ENCODE results near the gene SOBP.
A peak's percentile ranks its signal among the peaks of the same experiment; 100 is the strongest.

SOBP gene

DNA sequence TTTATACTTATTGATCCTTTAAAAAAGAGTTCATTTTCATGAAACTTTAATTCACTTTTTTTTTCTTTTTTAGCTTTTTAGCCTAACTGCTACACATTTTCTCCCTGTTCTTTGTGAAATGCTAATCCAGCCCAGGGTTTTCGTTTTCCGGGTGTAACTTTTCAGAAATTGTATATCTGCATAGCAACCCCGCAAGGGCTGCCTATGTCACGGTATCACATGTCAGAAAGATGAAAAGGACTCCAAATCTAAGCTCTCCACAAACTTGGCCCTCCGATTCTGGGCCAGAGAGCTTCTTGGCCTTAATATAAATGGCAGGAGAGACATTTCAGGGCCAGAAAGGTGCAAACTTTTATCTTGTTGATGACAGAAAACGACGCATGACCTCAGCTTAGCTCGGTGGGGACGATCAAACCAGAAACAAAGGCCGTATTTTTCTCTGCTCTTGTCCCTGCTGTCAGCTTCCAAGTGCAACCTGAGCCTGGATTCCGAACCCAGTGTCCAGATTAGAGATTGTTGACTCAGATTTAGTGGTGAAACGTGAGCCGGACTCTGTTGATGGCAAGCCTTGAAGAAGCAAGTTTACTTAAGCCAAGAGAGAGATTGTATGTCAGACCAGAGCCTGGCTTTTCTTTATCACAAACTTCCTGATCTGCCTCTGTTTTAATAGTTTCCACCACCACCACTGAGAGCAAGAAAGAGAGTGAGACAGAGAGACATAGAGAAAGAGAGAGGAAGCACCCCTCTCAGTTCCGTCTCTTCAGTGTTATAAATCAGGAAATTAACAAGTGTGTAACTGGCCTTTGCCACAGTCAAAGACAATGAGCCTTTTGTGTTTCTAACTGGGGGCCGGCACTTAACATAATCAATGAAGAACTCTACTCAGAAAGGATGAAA is 176.4 kb downstream of the SOBP start:
- no peak for DNase-seq

DNA sequence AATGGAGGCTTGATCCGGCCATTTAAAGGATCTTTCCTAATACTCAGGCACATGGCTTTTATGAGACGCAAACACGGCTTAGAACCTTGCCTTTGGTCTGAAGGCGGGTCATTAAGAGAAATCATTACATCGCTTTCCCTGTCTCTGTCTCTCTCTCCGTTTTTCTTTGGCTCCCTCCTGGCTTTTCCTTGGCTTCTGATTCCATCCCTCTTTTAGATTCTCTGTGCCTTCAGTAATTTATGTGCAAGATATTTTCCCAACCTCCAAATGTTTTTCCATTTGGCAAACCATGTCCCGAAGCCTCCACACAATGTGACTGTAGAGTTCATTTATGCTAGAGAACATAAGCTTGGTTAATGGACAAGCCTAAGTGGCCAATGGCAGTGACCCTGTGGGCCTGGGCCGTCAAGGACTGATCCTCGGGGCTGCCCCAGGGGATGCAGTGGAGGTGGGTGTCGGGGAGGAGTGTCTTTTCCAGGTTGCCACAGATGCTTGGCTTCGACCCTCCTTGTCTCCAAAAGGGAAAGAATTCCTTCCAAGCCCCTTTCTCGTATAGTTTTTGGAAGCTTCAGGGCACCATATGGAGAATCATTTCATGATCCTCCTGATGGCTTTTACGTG is 177.2 kb downstream of the SOBP start:
- peak; percentile 67 for DNase-seq

DNA sequence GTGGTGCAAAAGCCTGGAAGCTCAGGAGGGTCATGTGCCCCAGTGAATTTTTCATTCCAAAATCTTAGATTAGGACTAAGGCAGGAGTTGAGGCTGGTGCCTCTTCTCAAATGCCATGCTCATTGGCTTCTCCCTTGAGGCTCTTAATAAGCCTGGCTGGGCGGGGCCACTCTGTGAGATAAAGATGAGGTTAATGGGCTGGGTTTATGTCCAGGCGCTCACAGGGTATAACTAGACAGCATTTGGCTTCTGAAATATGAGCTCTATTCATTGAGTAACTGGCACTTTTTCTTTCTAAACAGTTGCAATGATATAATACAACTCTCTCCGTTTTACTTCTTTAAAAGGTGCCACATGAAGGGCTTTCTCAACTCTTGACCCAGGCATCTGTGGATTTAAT is 177.9 kb downstream of the SOBP start:
- no peak for DNase-seq

DNA sequence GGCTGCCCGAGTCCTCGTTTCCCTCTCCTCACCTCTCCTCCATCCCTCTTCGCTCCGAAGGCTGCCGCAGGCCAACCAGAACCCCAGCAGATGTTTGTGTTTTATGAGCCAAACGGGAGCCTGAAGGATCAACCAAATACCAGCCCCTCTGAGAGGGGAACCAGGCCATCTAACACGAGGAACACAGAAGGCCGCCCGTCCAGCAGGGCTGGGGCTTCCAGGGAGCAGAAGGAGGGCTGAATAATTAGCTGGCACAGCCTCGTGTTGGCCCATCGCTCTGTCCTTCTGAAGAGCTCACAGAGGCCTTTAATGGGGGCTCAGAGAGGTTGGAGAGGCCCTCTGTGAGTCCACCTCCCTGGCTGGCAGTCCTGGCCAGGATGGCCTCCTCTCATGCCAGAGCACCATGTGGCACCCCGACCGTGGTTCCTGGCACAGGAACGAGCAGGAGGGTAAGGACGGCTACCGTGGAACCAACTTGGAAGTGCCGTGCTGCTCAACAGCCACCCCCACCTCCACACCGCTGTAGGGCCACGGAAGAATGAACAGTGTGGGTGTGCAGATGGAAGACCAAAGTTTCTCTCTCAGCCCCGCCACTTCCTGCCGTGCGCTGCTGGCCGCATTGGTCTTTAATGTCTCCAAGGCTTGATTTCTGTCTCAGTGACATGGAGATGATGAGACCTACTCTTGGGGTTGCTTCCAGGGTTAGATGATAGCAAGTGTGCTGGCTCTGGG is 179.0 kb downstream of the SOBP start:
- no peak for DNase-seq

DNA sequence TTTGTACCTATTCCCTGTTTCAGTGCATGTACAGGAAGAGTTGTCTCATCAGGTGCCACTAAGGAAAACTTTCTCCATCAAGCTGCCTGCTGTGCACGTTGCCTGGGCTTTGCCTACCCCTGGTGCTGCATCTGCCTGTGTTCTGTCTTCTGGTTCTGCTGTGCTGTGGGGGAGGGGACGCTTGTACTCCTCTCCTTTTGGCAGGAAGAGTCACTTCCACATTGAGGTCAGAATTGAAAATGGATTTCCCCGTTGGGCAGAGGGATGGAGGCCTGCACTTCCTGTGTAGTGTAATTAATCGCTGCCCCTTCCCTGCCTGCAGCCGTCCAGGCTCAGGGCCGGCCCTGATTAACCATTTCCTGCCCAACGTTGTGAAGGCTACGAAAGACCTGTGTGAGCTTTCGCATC is 180.9 kb downstream of the SOBP start:
- peak; percentile 80 for DNase-seq

DNA sequence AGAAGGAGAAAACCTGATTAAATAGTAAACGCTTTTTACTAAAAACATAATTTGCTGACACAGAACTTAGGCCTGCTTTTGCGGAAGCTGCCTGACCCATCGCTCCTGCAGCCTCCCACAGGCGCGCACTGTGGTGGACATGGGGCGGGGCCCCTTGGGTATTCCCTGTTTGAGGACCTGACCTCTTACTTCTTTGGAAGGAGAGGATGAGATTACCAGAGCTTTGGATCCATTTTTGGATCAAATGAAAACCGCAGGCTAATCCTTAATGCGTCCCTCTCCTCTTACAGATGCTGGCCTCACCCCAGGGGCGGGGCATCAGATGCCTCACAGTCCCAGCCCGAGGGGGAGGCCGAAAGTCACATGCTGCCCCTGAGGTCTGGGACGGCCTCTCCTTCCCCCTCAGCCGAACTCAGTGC is 183.2 kb downstream of the SOBP start:
- no peak for DNase-seq

DNA sequence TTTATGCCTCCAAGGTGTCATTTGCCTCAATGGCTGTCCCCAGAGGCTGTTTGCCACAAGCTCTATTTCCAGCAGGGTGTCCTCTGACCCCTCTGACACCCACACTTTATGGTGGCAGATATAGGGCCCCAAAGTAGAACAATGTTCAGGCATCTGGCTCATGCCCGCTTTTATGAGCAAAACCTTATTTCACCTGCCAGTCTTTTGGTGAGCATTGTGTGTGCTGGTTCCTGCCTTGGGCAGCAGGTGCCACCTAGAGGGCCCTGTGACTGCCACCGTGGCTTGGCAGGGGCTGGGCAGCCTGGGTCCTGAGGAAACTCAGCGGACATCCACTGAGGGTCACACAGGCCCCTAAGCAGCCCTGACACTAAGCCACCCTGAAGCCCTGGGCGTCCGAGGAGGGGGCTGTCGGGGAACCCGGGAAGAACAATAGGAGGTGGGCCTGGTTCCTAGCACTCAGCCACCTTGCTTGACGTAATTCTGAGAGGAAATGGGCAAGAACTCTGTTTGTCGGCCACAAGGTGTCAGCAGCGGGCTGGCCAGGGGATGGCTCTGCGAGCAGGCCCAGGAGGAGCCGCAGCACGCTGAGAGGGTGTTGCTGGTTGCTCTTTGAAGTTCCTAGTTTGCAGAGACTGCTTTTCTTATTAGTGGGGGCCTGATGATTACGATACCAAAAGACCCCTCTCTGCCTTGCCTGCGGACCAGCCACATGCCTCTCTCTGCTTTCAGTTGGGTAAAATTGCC is 185.2 kb downstream of the SOBP start:
- DNase-seq = peak; percentile 93

DNA sequence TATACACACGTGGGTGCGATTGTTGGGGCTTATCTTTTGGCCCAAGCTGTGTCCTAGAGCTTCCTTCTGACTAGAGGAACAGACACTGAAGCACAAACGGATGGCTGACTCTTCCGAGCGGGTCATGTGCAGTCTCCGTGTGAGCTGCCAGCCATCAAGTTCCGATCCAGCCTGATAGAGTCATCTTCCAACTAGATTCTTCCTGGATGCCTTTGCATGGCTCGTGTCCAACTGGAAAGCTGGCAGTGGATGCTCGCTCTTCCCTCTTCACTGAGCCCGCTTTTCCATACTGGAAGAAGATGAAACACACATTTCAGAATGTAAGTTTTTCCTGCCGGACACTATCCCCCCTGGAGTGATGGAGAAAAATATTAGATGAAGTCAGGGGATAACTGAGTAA is 186.1 kb downstream of the SOBP start:
- peak; percentile 67 for DNase-seq

DNA sequence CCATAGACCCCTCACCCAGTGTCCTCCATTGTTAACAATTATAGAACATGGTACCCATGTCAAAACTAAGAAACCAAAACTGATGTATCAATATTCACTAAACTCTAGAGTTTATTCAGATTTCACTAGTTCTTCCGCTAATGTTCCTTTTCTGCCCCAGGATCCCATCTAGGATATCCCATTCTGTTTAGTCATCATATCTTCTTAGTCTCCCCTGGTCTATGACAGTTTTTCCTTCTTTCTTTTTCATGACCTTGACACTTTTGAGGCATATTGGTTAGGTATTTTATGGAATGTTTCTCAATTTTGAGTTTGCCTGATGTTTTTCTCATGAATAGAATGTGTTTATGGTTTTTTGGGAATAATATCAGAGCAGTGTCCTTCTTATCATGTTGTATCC is 187.5 kb downstream of the SOBP start:
- DNase-seq = no peak

DNA sequence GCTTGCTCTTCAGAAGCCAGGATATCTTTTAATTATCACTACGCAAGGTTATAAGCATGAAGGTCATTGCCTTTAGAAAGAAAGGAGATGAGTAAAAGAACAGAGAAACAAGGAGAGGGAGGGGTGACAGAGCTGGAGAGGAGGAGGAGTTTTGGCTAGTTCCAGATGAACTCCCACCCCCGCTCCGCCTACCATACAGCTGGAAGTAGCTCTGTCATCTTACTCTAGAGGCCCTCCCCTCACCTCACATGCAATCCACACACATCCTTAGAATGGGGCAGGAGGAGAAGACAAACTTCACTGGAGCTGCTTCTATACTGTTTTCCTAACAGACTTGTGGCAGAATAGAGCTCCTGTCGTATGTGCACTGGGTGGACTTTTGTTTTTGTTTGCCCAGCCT is 189.5 kb downstream of the SOBP start:
- DNase-seq = peak; percentile 61

DNA sequence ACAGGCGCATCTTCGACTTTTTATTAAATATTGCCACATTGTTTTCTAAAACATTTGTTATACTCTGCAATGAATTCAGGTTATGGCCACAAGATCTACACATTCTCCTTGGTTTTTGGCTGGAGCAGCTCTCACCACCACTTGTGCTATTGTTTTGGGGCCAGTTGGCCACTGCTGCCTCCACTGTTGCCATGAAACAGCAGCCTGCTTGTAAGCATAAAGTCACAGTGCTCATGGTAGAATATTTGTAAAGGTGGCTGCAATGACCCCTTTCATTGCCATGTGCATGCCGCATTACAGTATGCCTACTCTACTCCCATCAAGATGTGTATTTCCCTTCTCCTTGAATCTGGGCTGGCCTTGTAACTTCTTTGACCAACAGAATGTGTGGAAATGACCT is 192.8 kb downstream of the SOBP start:
- no peak for DNase-seq

DNA sequence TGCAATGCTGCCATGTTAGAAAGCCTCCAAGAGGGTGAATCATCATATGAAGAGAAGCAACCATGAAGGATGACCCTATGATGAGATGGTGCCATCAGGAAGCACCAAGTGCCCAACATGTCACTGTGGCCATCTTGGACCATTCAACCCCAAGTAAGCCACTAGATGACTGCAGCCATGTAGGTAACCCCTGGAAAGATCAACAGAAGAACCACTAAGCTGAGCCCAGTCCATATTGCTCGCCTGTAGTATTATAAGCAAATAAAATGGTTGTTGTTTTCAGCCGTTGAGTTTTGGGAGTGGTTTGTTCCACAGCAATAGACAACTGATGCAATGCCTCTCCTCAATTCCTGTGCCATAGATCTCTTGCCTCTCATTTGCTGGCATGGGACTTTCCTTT is 193.3 kb downstream of the SOBP start:
- DNase-seq = no peak

DNA sequence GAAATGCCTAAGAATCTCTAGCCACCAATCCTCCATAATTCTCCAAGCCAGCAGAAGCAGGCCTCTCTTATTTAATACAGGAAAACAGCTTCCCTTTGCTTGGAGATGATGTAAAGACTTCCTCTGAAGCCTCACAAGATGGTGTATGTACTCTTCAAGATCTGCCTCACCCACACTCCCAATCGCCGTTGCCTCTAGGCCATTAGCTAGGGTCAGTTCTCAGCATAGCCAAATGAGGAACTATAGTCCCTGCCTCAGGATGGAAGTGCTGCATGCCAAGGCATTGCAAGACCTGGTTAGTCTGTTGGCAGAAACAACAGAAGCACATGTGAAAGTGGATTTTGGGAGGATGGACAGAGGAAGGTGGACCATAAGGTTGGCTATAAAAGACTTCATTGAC is 195.1 kb downstream of the SOBP start:
- no peak for DNase-seq

DNA sequence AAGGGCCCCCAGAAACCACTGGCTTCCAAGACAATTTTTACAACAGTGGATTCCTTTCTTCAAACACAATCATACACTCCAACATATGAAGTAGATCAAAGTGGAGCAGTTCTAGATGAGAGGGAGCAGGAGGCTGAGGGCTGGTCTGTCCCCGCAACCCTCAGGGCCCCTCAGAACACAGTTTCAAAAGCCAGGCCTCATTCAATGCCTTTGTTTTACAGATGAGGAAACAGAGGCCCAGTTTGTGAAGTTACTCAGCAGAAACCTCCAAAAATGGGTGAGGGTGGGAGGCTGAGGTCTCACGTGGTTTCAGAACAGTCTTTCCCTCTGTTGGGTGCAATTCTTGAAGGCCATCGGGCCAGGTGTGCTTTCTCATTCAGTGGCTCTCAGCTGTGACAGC is 199.3 kb downstream of the SOBP start:
- no peak for DNase-seq

DNA sequence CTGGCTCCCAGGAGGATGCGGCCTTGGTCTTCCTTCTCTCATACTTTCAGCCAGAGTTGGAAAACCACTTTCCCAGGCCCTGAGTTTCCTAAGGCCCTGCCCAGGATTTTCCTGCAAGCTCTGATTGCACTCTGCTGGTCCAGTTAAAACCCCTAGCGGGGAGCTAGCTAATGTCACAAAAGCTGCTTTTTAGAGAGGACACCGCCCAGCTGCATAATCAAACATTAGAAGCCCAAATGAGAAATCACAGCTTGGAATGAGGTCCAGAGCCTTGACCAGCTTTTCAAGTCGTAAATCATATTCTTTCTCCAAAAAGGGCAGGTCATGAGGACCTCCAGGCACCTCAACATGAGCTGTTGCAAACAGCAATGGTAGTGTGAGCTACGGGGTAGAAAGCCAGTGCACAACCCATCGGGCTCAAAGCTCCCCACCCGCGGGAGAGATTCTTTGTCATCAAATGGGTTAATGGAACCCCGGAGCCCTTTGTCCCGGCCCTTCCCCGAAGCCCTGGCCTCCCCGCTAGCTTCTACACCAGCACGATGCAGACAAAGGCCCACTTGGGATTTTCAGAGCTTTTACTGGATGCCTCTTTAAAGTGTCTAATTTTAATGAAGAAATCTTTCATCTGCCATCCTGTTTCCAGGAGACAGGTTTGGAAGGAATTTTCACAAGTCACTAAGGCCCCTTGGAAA is 200.2 kb downstream of the SOBP start:
- peak; percentile 72 for DNase-seq

DNA sequence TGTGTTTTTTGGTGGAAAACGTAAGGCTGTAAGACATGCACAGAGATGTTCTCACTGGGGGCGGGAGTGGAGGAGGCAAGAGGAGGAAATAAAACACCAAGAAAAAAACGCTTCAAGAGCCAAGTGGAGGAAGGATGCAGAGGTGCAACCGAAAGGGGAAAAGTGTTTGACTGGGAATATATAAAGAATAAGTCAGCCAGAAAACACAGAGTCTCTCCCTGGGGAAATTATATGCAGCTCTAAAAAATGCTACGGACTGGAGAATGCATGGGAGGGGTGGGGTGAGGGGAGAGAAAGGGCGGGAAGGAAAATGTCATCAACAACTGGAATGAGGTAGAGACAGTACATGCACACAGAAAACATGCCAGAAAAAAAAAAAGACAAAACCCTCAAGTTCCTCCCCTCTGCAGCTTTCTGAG is 200.7 kb downstream of the SOBP start:
- peak; percentile 83 for DNase-seq

DNA sequence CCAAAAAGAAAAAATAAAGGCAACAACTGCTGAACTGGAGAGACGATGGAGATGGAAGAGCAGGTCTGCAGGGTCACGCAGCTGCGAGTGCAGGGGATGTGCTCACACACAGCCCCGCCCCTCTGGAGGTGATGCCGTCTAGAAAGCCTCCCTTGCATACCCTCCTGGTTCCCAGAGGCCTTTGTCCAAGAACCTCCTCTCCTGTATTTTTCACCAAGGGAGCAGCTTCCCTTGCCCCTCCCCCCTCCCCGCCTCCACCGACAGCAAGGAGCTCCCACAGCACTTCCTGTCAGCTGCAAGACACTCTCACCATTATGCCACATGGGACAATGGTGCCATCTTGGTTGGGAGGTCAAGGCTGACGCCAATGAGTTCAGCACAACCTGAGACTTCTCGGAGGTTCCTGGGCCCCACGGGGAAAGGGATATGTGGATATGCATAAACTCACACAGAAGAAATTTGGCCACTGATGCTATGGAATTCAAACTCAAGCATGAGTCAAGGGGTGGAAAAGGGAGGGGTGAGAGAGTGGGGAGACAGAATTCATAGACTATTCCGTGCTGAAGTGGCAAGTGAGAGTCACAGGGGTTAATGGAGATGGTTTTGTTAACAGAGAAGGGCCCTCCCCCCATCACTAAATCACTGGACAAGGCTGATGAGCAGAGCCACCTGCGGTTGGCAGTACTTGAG is 201.3 kb downstream of the SOBP start:
- DNase-seq = peak; percentile 77

DNA sequence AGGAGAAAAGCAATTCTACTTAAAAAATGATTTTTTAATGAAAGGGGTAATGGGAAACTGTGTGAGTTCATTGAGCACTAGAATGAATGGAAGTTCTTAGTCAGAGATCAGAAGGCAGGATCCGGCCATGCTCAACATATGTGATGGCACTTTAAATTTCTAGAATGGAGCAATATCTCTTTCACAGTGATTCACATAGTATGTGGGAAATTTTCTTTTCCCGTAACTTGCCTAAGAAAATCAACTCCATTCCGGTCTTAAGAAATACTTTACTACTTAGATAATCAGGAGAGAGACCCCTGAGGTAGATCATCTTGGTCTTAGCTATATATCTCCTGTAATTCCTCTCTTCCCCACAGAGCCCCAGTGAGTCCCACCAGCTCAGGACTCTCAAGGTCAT is 202.4 kb downstream of the SOBP start:
- DNase-seq = no peak

DNA sequence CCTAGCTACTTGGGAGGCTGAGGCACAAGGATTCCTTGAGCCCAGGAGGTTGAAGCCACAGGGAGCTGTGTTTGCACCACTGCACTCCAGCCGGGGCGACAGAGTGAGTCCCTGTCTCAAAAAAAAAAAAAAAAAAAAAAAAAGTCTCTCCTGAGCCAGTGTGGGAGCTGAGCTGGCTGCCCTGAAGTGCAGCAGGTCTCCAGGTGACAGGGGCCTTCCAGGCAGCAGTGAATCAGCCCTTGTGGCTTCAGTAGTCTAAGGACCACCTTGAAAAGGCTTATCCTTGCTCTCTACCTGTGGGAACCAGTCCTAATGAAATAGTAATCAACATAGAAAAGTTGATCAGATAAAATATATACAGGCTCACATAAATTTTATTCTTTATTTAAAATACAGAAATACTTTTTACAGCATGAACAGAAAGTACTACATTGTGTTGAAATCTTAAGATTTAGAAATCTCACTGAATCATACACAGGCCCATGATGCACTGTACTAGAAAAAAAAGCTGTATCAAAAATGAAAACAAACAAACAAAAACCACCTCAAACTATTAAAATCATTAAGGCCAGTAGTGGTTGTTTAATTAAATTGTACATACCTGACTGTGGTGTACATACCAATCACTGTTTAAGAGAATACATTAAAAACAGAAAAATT is 205.3 kb downstream of the SOBP start:
- DNase-seq = no peak

DNA sequence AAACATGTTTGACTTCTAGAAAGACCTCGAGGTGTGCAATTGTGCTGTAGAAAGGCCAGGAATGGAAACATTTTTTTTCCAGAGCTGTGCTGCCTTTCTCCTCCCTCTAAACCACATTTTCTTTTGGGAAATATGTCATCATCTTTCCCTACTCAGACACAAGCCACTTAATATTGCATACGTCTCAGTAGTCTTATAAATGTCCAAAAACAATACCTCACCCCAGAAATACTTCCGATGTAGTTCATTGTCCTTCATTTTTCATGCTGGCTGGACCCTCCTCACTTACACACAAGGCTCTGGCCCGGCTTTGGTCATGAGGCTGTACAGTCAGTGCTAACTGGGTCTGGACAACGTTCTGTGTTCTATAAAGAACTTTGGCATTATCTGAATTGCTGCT is 207.8 kb downstream of the SOBP start:
- DNase-seq = peak; percentile 38

DNA sequence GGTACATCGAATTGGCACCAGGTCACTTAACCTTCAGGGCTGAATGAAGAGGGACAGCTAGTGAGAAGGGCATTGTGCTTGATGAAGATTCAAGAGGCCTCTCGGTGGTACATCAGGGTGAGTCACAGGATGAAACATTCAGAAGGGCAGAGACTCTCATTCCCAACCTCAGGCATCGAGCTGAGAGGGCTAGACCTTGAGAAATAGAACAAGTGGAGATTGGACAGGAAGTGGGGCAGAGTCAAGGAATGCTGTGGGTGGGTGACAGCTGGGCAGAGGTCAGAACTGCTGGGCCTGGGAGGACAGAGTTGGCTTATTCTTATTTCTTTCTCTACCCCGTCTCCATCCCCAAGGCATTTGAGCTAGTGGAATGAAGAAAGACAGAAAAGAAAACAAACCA is 208.2 kb downstream of the SOBP start:
- DNase-seq = no peak

Data from femur (tissue), 1 donor.